Stimulated activated CD4-positive, alpha-beta T cell treated with anti-CD3 and anti-CD28 coated beads, Interleukin-2, amount 100 ng/mL, for 48 hours (primary cell): ENCODE measurements around the gene AP3D1.
"Not testable (repeated sequence)": the region's sequence is repeated elsewhere in the genome, so short reads cannot be mapped to it uniquely, and the experiment has no call there.

ENCODE experiments used
- DNase-seq, 2 donors: peaks; one replicate each; pipeline ENCODE4 v3.0.0-alpha.2; 2020

Gene AP3D1

GRCh38 chr19:2151339-2152229 lies at the start of gene AP3D1:
AP3D1 (minus strand) TSS chr19:2151566; CDS start chr19:2151334, 232 bp downstream.
- DNase-seq = peak; percentile 100

DNA sequence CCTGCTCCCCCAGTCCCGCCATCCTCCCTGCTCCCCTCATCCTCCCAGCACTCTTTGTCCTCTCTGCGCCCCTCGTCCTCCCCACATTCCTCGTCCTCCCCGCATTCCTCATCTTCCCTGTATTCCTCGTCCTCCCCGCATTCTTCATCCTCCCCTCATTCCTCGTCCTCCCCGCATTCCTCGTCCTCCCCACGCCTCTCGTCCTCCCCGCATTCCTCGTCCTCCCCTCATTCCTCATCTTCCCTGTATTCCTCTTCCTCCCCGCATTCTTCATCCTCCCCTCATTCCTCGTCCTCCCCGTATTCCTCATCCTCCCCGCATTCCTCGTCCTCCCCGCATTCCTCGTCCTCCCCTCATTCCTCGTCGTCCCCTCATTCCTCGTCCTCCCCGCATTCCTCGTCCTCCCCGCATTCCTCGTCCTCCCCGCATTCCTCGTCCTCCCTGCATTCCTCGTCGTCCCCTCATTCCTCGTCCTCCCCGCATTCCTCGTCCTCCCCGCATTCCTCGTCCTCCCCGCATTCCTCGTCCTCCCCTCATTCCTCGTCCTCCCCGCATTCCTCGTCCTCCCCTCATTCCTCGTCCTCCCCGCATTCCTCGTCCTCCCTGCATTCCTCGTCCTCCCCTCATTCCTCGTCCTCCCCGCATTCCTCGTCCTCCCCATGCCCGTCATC lies 49.4 kb upstream of the AP3D1 start:
- DNase-seq = not testable (repeated sequence)

GRCh38 chr19:2199861-2200623 lies 48.7 kb upstream of the AP3D1 start:
- no peak for DNase-seq

DNA sequence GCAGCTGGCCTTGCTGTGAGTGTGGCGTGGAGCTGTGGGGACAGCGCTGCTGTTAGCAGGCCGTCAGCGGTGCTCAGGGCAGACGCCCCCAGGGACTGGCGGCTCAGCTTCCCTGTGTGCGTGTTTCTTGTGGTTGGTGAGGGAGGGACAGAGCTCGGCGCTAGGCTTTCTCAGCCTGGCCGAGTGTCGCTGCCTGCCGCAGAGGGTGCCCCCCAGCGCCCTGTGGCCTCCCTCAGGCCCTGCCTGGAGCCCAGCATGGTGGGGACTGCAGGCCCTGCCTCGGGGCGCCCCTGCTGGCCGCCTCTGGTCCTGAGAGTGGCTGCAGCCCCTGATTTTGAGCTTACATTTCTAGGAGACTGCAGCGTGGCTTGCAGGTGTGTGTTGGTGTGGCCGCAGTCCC lies 47.8 kb upstream of the AP3D1 start:
- DNase-seq = no peak

GRCh38 chr19:2198317-2198716 lies 47.0 kb upstream of the AP3D1 start:
- no peak for DNase-seq

- no peak for DNase-seq
These were observed 45.9 kb upstream of the AP3D1 start for GRCh38 chr19:2197270-2197669.

GRCh38 chr19:2195914-2196313 lies 44.5 kb upstream of the AP3D1 start:
- no peak for DNase-seq

GRCh38 chr19:2195361-2195760 lies 44.0 kb upstream of the AP3D1 start:
- no peak for DNase-seq

- DNase-seq = no peak
These were observed 43.2 kb upstream of the AP3D1 start for GRCh38 chr19:2194513-2195078.

- no peak for DNase-seq
These were observed 42.4 kb upstream of the AP3D1 start for GRCh38 chr19:2193807-2194206.

DNA sequence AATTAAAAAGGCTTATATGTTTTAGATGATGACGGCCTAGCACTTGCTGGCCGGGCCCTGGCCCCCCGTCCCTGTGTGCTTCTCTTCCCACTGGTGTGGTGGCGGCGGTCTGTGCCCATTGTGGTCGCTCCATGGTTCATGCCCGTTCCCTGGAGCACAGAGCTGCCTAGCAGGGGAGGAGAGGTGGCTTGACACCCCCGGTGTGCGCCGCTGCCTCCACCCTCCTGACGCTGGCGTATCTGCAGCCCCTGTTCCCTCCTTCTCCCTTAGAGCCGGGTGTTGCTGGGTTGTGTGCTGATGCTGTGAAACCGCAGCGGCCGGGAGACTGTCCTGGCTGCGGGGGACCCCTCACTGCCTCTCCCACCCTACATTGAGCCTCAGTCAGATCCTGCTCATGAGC lies 41.5 kb upstream of the AP3D1 start:
- DNase-seq = no peak

GRCh38 chr19:2191456-2192310 lies 40.3 kb upstream of the AP3D1 start:
- no peak for DNase-seq

DNA sequence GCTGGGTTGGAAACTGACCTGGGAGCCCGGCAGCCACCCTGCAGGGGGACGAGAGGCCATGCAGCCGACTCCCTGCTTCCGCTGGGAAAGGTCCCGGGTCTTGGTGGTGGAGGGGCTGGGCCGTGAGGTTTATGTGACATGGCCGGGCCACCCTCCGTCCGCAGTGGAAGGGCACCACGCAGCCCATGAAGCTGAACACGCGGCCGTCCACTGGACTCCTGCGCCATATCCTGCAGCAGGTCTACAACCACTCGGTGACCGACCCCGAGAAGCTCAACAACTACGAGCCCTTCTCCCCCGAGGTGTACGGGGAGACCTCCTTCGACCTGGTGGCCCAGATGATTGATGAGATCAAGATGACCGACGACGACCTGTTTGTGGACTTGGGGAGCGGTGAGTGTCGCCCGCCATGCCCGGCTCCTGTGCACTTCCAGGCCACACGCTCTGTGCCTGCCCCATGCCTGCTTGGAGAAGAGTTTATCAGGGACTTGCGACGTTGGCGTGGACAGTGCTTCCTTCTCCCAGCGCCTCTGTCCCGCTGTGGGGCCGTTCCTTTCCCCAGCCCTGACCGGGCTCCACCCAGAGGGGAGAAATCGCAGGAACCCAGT lies 39.6 kb upstream of the AP3D1 start:
- no peak for DNase-seq

GRCh38 chr19:2189880-2190279 lies 38.5 kb upstream of the AP3D1 start:
- no peak for DNase-seq

DNA sequence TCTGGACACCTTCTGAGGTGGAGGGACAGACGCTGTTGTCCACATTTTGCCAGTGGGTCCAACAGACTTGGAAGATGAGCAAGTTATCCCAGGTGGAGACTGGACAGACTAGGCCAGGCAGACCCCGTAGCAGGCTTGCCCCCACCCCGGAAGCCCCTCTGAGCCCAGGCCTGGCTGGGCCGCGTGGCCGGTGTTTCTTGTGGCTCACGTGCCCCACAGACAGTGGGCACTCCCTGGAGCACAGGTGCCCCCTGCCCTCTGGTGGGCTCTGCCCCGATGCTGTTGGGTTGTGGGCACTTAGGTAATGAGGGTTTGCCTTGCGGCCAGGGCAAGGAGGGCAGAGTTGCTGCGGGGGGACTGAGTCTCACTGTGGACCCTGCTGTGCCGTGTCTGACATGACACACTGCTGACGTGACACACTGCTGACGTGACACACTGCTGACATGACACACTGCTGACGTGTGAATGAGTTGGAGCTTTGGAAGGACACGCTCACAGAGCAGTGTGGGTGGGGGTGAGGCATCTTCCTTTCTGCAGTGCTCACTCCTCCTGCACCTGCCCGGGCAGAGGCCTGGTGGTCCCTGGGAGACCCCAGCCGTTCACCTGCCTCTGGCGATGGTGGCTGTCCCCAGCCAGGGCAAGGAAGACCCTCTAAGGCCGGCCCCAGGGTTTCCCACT lies 37.5 kb upstream of the AP3D1 start:
- DNase-seq = peak; percentile 10 to 18

GRCh38 chr19:2187159-2187558 lies 35.8 kb upstream of the AP3D1 start:
- DNase-seq = no peak

GRCh38 chr19:2186071-2186846 lies 34.9 kb upstream of the AP3D1 start:
- no peak for DNase-seq

DNA sequence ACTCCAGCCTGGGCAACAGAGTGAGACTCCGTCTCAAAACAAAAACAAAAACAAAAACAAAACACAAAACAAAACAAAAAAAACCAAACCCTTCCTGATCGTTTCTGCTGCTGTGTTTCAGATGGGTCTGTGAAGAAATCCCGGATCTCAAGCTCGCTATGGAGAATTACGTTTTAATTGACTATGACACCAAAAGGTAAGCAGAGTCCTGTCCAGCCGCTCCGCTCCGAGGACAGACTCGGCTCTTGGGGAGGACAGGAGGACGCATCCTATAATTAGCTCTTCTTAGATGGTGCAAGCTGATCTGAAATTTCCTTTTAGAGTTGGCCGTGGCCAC lies 34.3 kb upstream of the AP3D1 start:
- DNase-seq = no peak

DNA sequence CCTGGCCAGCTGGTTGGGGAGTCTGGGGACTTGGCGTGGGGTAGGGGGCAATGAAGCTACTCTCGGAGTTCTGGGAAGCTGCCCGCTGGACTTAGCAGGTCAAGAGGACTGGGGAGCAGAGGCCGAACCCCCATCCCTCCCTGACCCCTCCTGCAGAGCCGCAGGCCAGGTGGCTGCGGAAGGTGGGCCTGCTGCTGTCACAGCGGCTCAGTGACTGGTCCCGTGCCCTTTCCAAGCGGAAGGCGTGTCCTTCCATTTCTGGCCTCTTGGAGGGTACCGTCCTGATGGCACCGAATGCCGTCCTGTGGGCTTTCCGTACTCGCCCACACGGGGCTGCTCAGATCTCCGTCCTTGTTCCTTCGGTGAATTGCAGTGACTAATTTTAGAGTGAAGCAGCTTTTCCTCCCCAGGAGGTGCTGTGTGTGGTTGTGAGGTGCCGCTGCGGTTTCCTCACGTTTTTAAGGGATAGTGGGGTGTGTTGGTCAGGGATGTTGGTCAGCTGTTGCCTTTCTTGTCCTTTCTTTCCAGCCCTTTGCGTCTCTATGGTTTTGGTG lies 33.1 kb upstream of the AP3D1 start:
- no peak for DNase-seq

GRCh38 chr19:2181633-2181997 lies 30.2 kb upstream of the AP3D1 start:
- DNase-seq = no peak
